GM12878 (cell line): ENCODE measurements around the gene LVRN. TPM values are rescaled to one million over a fixed set of nuclear protein-coding genes. Genes with fewer than 3 reads are reported as not detected.

Experiments
- ATAC-seq: fragments of 200-7000 bp; cut with Tn5 transposase; 3 replicates; pipeline ENCODE4 v1.9.1; 2020; ENCODE audit warnings: mild to moderate bottlenecking, moderate library complexity
- BruUV-seq: library from RNA; stranded (reverse); fragments of 400-500 nt; replicated peaks from 2 replicates; lab custom pipeline; 2021; lab: Mats Ljungman, UMichigan
- CTCF ChIA-PET: fragments of 300-600 bp; sonication (Branson Sonifier 250); formaldehyde crosslinking; extraction: SDS; loops from one replicate; lab custom pipeline; 2021; ENCODE audit warnings: inconsistent platforms; lab: Yijun Ruan, JAX
- POLR2A ChIA-PET: fragments of 350-600 bp; formaldehyde crosslinking; extraction: SDS; loops from one replicate; lab custom pipeline; 2021; ENCODE audit warnings: inconsistent platforms; lab: Charles Lee
- RAD21 ChIA-PET: fragments of 300-600 bp; sonication (Branson Sonifier 250); formaldehyde crosslinking; loops from one replicate; lab custom pipeline; 2023; ENCODE audit warnings: antibody characterized with exemption; ENCODE audit not compliant: unreplicated experiment; lab: Charles Lee
- SMC1A ChIA-PET: fragments of 300-600 bp; sonication (Branson Sonifier 250); formaldehyde crosslinking; loops from one replicate; lab custom pipeline; 2023; ENCODE audit not compliant: unreplicated experiment, uncharacterized antibody; lab: Charles Lee
- DNase-seq: peaks from one replicate; pipeline ENCODE4 v3.0.0-alpha.2; 2011; ENCODE audit warnings: low read depth, low spot score
- FAIRE-seq: peaks from 3 replicates; lab custom pipeline; 2011; peaks lifted over from hg19 to GRCh38; lab: Jason Lieb, UNC
- H2AFZ ChIP-seq: 2 replicates; pipeline ENCODE4 v1.6.0; 2011; ENCODE audit warnings: low read depth, low read length, control low read depth; ENCODE audit not compliant: control insufficient read depth
- H3K27ac ChIP-seq: 2 replicates; pipeline ENCODE4 v1.5.1; 2011; ENCODE audit warnings: control low read depth; ENCODE audit not compliant: control insufficient read depth, insufficient read depth
- H3K27me3 ChIP-seq, 2 experiments: replicated peaks in 1 of 2; 2 replicates each; pipeline versions ENCODE4 v1.6.0 to v1.6.1; 2011; ENCODE audit warnings: low read length in 1 of 2; ENCODE audit not compliant: control insufficient read depth in 2 of 2, insufficient read depth in 2 of 2
- H3K36me3 ChIP-seq, 2 experiments: 2 replicates each; pipeline ENCODE4 v1.5.1; 2011; ENCODE audit warnings: low read length in 1 of 2; ENCODE audit not compliant: control insufficient read depth in 2 of 2, insufficient read depth in 2 of 2
- H3K4me1 ChIP-seq: 2 replicates; pipeline ENCODE4 v1.6.1; 2011; ENCODE audit warnings: mild to moderate bottlenecking, low read length, moderate library complexity, mixed read lengths; ENCODE audit not compliant: control insufficient read depth, insufficient read depth
- H3K4me2 ChIP-seq: 2 replicates; pipeline ENCODE4 v1.6.0; 2011; ENCODE audit warnings: control low read depth; ENCODE audit not compliant: control insufficient read depth, insufficient read depth
- H3K4me3 ChIP-seq: fragments of 200-600 bp; sonication (generic); 2 replicates; pipeline ENCODE4 v1.5.1; 2016
- H3K79me2 ChIP-seq: 2 replicates; pipeline ENCODE4 v1.6.0; 2011; ENCODE audit warnings: low read length; ENCODE audit not compliant: control insufficient read depth, insufficient read depth
- H3K9ac ChIP-seq: 2 replicates; pipeline ENCODE4 v1.8.0; 2011; ENCODE audit warnings: low read length, control low read depth, mixed read lengths; ENCODE audit not compliant: control insufficient read depth, insufficient read depth
- H3K9me3 ChIP-seq: replicated peaks from 3 replicates; pipeline ENCODE4 v1.5.1; 2011; ENCODE audit warnings: mild to moderate bottlenecking, low read length; ENCODE audit not compliant: control insufficient read depth, insufficient read depth
- H4K20me1 ChIP-seq: 2 replicates; pipeline ENCODE4 v1.6.0; 2011; ENCODE audit not compliant: control insufficient read depth, insufficient read depth
- ATF3 ChIP-seq: IDR thresholded peaks from 2 replicates; pipeline ENCODE4 v1.6.1; 2011; ENCODE audit warnings: low read depth, mild to moderate bottlenecking, low read length, moderate library complexity, borderline replicate concordance; ENCODE audit errors: extremely low read depth
- BRCA1 ChIP-seq: IDR thresholded peaks from 2 replicates; pipeline ENCODE4 v1.6.1; 2011; ENCODE audit warnings: low read depth, low read length, improper control_type of control experiment
- DPF2 ChIP-seq: fragments of 450-650 bp; IDR thresholded peaks from 2 replicates; pipeline ENCODE4 v1.6.1; 2017; ENCODE audit warnings: mild to moderate bottlenecking
- E4F1 ChIP-seq: fragments of 450-650 bp; IDR thresholded peaks from 2 replicates; pipeline ENCODE4 v1.6.1; 2018; ENCODE audit warnings: borderline replicate concordance, mild to moderate bottlenecking; ENCODE audit not compliant: partially characterized antibody
- JUNB ChIP-seq: IDR thresholded peaks from 2 replicates; pipeline ENCODE4 v1.6.1; 2016; ENCODE audit warnings: antibody characterized with exemption, mild to moderate bottlenecking
- KAT2A ChIP-seq: conservative IDR thresholded peaks from 2 replicates; pipeline ENCODE4 v1.6.1; 2011; ENCODE audit warnings: low read depth, low read length; ENCODE audit not compliant: control insufficient read depth
- PRDM15 ChIP-seq: fragments of 450-650 bp; formaldehyde crosslinking; IDR thresholded peaks from 2 replicates; pipeline ENCODE4 v1.4.0; 2020; ENCODE audit warnings: mild to moderate bottlenecking, moderate library complexity
- SMC3 ChIP-seq: IDR thresholded peaks from 2 replicates; pipeline ENCODE4 v1.6.1; 2011; ENCODE audit warnings: low read length, improper control_type of control experiment, borderline replicate concordance
- SP1 ChIP-seq: IDR thresholded peaks from one replicate; pipeline ENCODE4 v1.6.1; 2011; ENCODE audit warnings: low read depth, low read length
- SRF ChIP-seq, 2 experiments: IDR thresholded peaks; 2 replicates each; pipeline ENCODE4 v1.6.1; 2011; ENCODE audit warnings: low read depth in 2 of 2, low read length in 2 of 2, mild to moderate bottlenecking in 1 of 2, moderate library complexity in 1 of 2
- SUPT20H ChIP-seq: IDR thresholded peaks from 2 replicates; pipeline ENCODE4 v1.6.1; 2011; ENCODE audit warnings: low read depth, mild to moderate bottlenecking, low read length, moderate library complexity, borderline replicate concordance; ENCODE audit not compliant: control insufficient read depth
- TARDBP ChIP-seq: IDR thresholded peaks from 2 replicates; pipeline ENCODE4 v1.6.1; 2016; ENCODE audit warnings: borderline replicate concordance
- TCF7 ChIP-seq: IDR thresholded peaks from 2 replicates; pipeline ENCODE4 v1.6.1; 2014; ENCODE audit warnings: antibody characterized with exemption, borderline replicate concordance
- USF1 ChIP-seq: IDR thresholded peaks from 2 replicates; pipeline ENCODE4 v1.6.1; 2011; ENCODE audit warnings: borderline replicate concordance, low read depth, mild to moderate bottlenecking, moderate library complexity, mixed read lengths, low read length; ENCODE audit not compliant: insufficient read depth; ENCODE audit errors: extremely low read length
- ZNF217 ChIP-seq: fragments of 450-650 bp; IDR thresholded peaks from 2 replicates; pipeline ENCODE4 v1.6.1; 2017; ENCODE audit warnings: antibody characterized with exemption, mild to moderate bottlenecking
- WGBS: methylation state at CpG from one replicate; pipeline ENCODE4 v1.1.6; 2016; ENCODE audit warnings: low lambda C conversion rate; ENCODE audit not compliant: insufficient replicate concordance, insufficient coverage; ENCODE audit errors: missing lambda C conversion rate; 5-methylcytosine and 5-hydroxymethylcytosine counted together
- in situ Hi-C: fragments of 300-500 bp; cut with MboI; formaldehyde crosslinking; loops from 9 replicates; pipeline ENCODE4 v1.14.3; 2018; ENCODE audit warnings: mixed read lengths
- intact Hi-C: fragments of 100-400 bp; cut with micrococcal nuclease; formaldehyde crosslinking; loops from one replicate; pipeline ENCODE4 v1.14.2; 2022; ENCODE audit not compliant: unreplicated experiment
- polyA plus RNA-seq, 11 experiments: library from polyadenylated mRNA; depleted of rRNA in 4 of 11; unstranded in 6 of 11; stranded (reverse) in 5 of 11; fragments of >200 nt; fragmentation: Nextera tagmentation in 4 of 11; fragmentation: Illumina TruSeq in 1 of 11; extraction: Ambion mirVana in 4 of 11; extraction: Trizol in 1 of 11; gene quantifications; 1 replicate in 1 of 11; 2 replicates in 10 of 11; pipeline versions ENCODE4 v1.2.1 to v1.2.3, GENCODE V29; 2011 to 2016; ENCODE audit warnings: inconsistent platforms in 2 of 11, missing spikeins in 2 of 11, low read depth in 1 of 11
- total RNA-seq, 4 experiments: library from RNA; depleted of rRNA in 3 of 4; stranded (reverse); fragments of >200 nt in 3 of 4; fragmentation: Illumina TruSeq in 1 of 4; extraction: Trizol in 1 of 4; gene quantifications; 2 replicates each; pipeline versions ENCODE4 v1.2.1 to v1.2.3, GENCODE V29; 2013 to 2021

The LVRN gene
- total and polyA plus RNA-seq, 10 of the 15 experiments (the other 5 are each of a cell fraction or from before 2014, with no cell fraction given), result 0.04 to 0.87 (median 0.11) TPM; not detected in 4

- 51% methylated on average over 10 of the region's 10 CpGs for WGBS
- Histone ChIP-seq H3K4me1 (no peaks in the 10 kb centered on the region), H4K20me1 (no peaks in the 10 kb centered on the region), H2AFZ (no peak overlapping the region), H3K4me3 (no peak overlapping the region), H3K9me3 (no peaks in the 10 kb centered on the region), H3K9ac (no peak overlapping the region), H3K27ac (no peak overlapping the region), H3K4me2 (no peak overlapping the region), H3K36me3 (no peaks in the 10 kb centered on the region), H3K79me2 (no peaks in the 10 kb centered on the region), H3K27me3 (no peaks in the 10 kb centered on the region)
- POLR2A ChIA-PET, result no interaction called here
- RAD21 ChIA-PET, result no interaction called here
- no TSS peak for BruUV-seq
- CTCF ChIA-PET, result interaction anchor here (0.7 kb wide), 1 partner anchor 161 kb away, joined by 4 read pairs; no protein-coding TSS in a partner anchor
- intact Hi-C loops (no loop called here), in situ Hi-C loops (no loop called here)
- DNase-seq (no peak), ATAC-seq (no peak), FAIRE-seq (no peak)
- SMC1A ChIA-PET, result no interaction called here
- TF ChIP-seq ZNF217 (no peak), DPF2 (no peak), BRCA1 (no peak), KAT2A (no peak), SUPT20H (no peak), TCF7 (no peak), TARDBP (no peak), SRF (IDR thresholded peaks at IDR 0.05; ENCODE audit: low read depth in 2 of 2, low read length in 2 of 2) (no peak), JUNB (no peak), E4F1 (no peak), PRDM15 (CRISPR knock-in tag) (no peak), SP1 (no peak), USF1 (no peak), SMC3 (no peak), ATF3 (no peak)
Observed at GRCh38 chr5:115934388-115934974, 27.8 kb upstream of the LVRN start.
